HEK293 (cell line): ENCODE results near the gene LRRC4C.

Source experiments
- CTCF ChIA-PET: fragments of 350-600 bp; formaldehyde crosslinking; extraction: SDS; loops from one replicate; lab custom pipeline; 2021; ENCODE audit warnings: antibody characterized with exemption; lab: Yijun Ruan, JAX
- POLR2A ChIA-PET: fragments of 300-600 bp; formaldehyde crosslinking; extraction: SDS; loops from one replicate; lab custom pipeline; 2020; ENCODE audit warnings: antibody characterized with exemption, inconsistent platforms; lab: Yijun Ruan, JAX
- H3K27ac ChIP-seq: fragments of 200-500 bp; sonication (Bioruptor generic); 2 replicates; pipeline ENCODE4 v1.5.1; 2014; ENCODE audit warnings: low read depth, low read length, control low read depth, inconsistent platforms; ENCODE audit errors: extremely low read depth
- H3K36me3 ChIP-seq, 2 experiments: fragments of 200-500 bp in 1 of 2; sonication (Bioruptor generic) in 1 of 2; 1 replicate in 1 of 2; 2 replicates in 1 of 2; pipeline ENCODE4 v1.5.1; 2014 to 2017; ENCODE audit warnings: inconsistent platforms in 2 of 2, low read length in 2 of 2; ENCODE audit not compliant: control insufficient read depth in 2 of 2, insufficient read depth in 1 of 2
- H3K4me1 ChIP-seq: fragments of 200-500 bp; sonication (Bioruptor generic); 2 replicates; pipeline ENCODE4 v1.5.1; 2014; ENCODE audit warnings: mild to moderate bottlenecking, low read length, inconsistent platforms; ENCODE audit not compliant: control insufficient read depth, insufficient read depth
- H3K4me3 ChIP-seq: 2 replicates; pipeline ENCODE4 v1.5.1; 2011; ENCODE audit warnings: low read depth, mild to moderate bottlenecking, control low read depth, low read length, moderate library complexity
- H3K9me3 ChIP-seq: fragments of 200-500 bp; sonication (Bioruptor generic); 2 replicates; pipeline ENCODE4 v1.5.1; 2014; ENCODE audit warnings: low read depth, low read length, inconsistent platforms; ENCODE audit not compliant: control insufficient read depth, insufficient read depth
- KLF1 ChIP-seq: fragments of 450-650 bp; formaldehyde crosslinking; IDR thresholded peaks from 2 replicates; pipeline ENCODE4 v1.5.1; 2016; ENCODE audit warnings: missing biosample characterization, missing genetic modification characterization
- KLF10 ChIP-seq: fragments of 450-650 bp; IDR thresholded peaks from 2 replicates; pipeline ENCODE4 v1.5.1; 2018; ENCODE audit warnings: missing biosample characterization, mild to moderate bottlenecking, missing genetic modification characterization
- KLF7 ChIP-seq: fragments of 450-650 bp; formaldehyde crosslinking; IDR thresholded peaks from 2 replicates; pipeline ENCODE4 v1.5.1; 2016; ENCODE audit warnings: missing biosample characterization, missing genetic modification characterization, borderline replicate concordance
- REPIN1 ChIP-seq: fragments of 450-650 bp; formaldehyde crosslinking; IDR thresholded peaks from 2 replicates; pipeline ENCODE4 v1.5.1; 2017; ENCODE audit warnings: missing biosample characterization, missing genetic modification characterization, low read depth
- SALL2 ChIP-seq: fragments of 450-650 bp; formaldehyde crosslinking; IDR thresholded peaks from 2 replicates; pipeline ENCODE4 v1.5.0; 2017; ENCODE audit warnings: missing biosample characterization, mild to moderate bottlenecking, missing genetic modification characterization, borderline replicate concordance
- ZIC2 ChIP-seq: fragments of 450-650 bp; formaldehyde crosslinking; IDR thresholded peaks from 2 replicates; pipeline ENCODE4 v1.5.1; 2016; ENCODE audit warnings: missing biosample characterization, missing genetic modification characterization
- ZNF112 ChIP-seq: fragments of 450-650 bp; formaldehyde crosslinking; IDR thresholded peaks from 2 replicates; pipeline ENCODE4 v1.5.0; 2017; ENCODE audit warnings: missing biosample characterization, missing genetic modification characterization
- ZNF132 ChIP-seq: fragments of 450-650 bp; formaldehyde crosslinking; IDR thresholded peaks from 2 replicates; pipeline ENCODE4 v1.5.1; 2017; ENCODE audit warnings: missing biosample characterization, missing genetic modification characterization, borderline replicate concordance
- ZNF155 ChIP-seq: fragments of 450-650 bp; formaldehyde crosslinking; IDR thresholded peaks from 2 replicates; pipeline ENCODE4 v1.5.1; 2016; ENCODE audit warnings: missing biosample characterization, missing genetic modification characterization
- ZNF175 ChIP-seq: fragments of 450-650 bp; formaldehyde crosslinking; IDR thresholded peaks from 2 replicates; pipeline ENCODE4 v1.5.1; 2016; ENCODE audit warnings: missing biosample characterization, missing genetic modification characterization
- ZNF23 ChIP-seq: fragments of 450-650 bp; formaldehyde crosslinking; IDR thresholded peaks from 2 replicates; pipeline ENCODE4 v1.5.1; 2016; ENCODE audit warnings: missing biosample characterization, missing genetic modification characterization, borderline replicate concordance
- ZNF266 ChIP-seq: fragments of 450-650 bp; formaldehyde crosslinking; IDR thresholded peaks from 2 replicates; pipeline ENCODE4 v1.5.1; 2016; ENCODE audit warnings: missing biosample characterization, missing genetic modification characterization, low read depth
- ZNF302 ChIP-seq: fragments of 450-650 bp; formaldehyde crosslinking; IDR thresholded peaks from 2 replicates; pipeline ENCODE4 v1.5.1; 2016; ENCODE audit warnings: missing biosample characterization, missing genetic modification characterization, low read depth
- ZNF37A ChIP-seq: fragments of 450-650 bp; IDR thresholded peaks from 2 replicates; pipeline ENCODE4 v1.5.1; 2018; ENCODE audit warnings: missing biosample characterization, missing genetic modification characterization
- ZNF391 ChIP-seq: fragments of 450-650 bp; formaldehyde crosslinking; IDR thresholded peaks from 2 replicates; pipeline ENCODE4 v1.5.1; 2016; ENCODE audit warnings: low read depth, missing biosample characterization, missing genetic modification characterization, borderline replicate concordance
- ZNF416 ChIP-seq: fragments of 450-650 bp; formaldehyde crosslinking; IDR thresholded peaks from 2 replicates; pipeline ENCODE4 v1.5.1; 2016; ENCODE audit warnings: missing biosample characterization, missing genetic modification characterization
- ZNF423 ChIP-seq: fragments of 450-650 bp; formaldehyde crosslinking; IDR thresholded peaks from 2 replicates; pipeline ENCODE4 v1.5.1; 2016; ENCODE audit warnings: missing biosample characterization, missing genetic modification characterization
- ZNF521 ChIP-seq: fragments of 450-650 bp; formaldehyde crosslinking; IDR thresholded peaks from 2 replicates; pipeline ENCODE4 v1.5.1; 2017; ENCODE audit warnings: missing biosample characterization, mild to moderate bottlenecking, missing genetic modification characterization
- ZNF549 ChIP-seq: fragments of 450-650 bp; IDR thresholded peaks from 2 replicates; pipeline ENCODE4 v1.5.1; 2018; ENCODE audit warnings: missing biosample characterization, missing genetic modification characterization, mild to moderate bottlenecking, inconsistent platforms, moderate library complexity
- ZNF560 ChIP-seq: fragments of 450-650 bp; formaldehyde crosslinking; IDR thresholded peaks from 2 replicates; pipeline ENCODE4 v1.5.1; 2017; ENCODE audit warnings: missing biosample characterization, missing genetic modification characterization, borderline replicate concordance
- ZNF610 ChIP-seq: fragments of 450-650 bp; formaldehyde crosslinking; IDR thresholded peaks from 2 replicates; pipeline ENCODE4 v1.5.1; 2016; ENCODE audit warnings: missing biosample characterization, missing genetic modification characterization, borderline replicate concordance
- ZNF623 ChIP-seq: fragments of 450-650 bp; formaldehyde crosslinking; IDR thresholded peaks from 2 replicates; pipeline ENCODE4 v1.5.1; 2016; ENCODE audit warnings: missing biosample characterization, missing genetic modification characterization
- ZNF626 ChIP-seq: fragments of 450-650 bp; sonication (Bioruptor Pico); formaldehyde crosslinking; IDR thresholded peaks from 2 replicates; pipeline ENCODE4 v1.5.1; 2018; ENCODE audit warnings: missing biosample characterization, missing genetic modification characterization, inconsistent platforms
- ZNF701 ChIP-seq: fragments of 450-650 bp; formaldehyde crosslinking; IDR thresholded peaks from 2 replicates; pipeline ENCODE4 v1.5.1; 2016; ENCODE audit warnings: missing biosample characterization, missing genetic modification characterization
- ZNF747 ChIP-seq: fragments of 450-650 bp; formaldehyde crosslinking; IDR thresholded peaks from 2 replicates; pipeline ENCODE4 v1.5.1; 2016; ENCODE audit warnings: missing biosample characterization, missing genetic modification characterization
- ZNF76 ChIP-seq: fragments of 450-650 bp; formaldehyde crosslinking; IDR thresholded peaks from 2 replicates; pipeline ENCODE4; 2016; ENCODE audit warnings: low read depth, missing biosample characterization, missing genetic modification characterization, borderline replicate concordance
- ZNF792 ChIP-seq: fragments of 450-650 bp; formaldehyde crosslinking; IDR thresholded peaks from 2 replicates; pipeline ENCODE4 v1.5.1; 2016; ENCODE audit warnings: missing biosample characterization, missing genetic modification characterization
- TF ChIP-seq, protein P1 (sequence below): fragments of 450-650 bp; formaldehyde crosslinking; IDR thresholded peaks from 2 replicates; pipeline ENCODE4 v1.5.1; 2017; ENCODE audit warnings: missing biosample characterization, missing genetic modification characterization

LRRC4C gene

DNA sequence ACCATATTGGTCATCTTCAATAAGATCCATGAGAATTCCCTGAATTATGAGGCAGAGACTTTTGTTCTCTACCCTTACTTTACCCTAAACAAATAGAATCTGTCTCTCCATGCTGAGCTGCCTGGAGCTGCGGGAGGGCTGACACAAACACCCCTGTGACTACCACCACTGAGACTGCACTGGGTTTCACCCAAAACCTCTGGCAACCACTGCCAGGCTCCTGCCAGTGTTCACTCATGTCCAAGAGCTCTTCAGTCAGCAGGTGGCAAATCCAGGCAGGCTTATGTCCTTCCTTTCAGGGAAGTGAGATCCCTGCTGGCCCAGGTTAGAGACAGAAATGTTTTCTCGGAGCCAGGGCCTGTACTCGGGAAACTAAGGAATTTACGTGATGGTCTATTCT is 1105.3 kb downstream of the LRRC4C start (continued):
- TF ChIP-seq REPIN1 (tag by site-specific recombination) (no peak), ZNF302 (tag by site-specific recombination) (no peak), ZNF701 (tag by site-specific recombination) (no peak)
- TF ChIP-seq, all 188 proteins: peak for 0

DNA sequence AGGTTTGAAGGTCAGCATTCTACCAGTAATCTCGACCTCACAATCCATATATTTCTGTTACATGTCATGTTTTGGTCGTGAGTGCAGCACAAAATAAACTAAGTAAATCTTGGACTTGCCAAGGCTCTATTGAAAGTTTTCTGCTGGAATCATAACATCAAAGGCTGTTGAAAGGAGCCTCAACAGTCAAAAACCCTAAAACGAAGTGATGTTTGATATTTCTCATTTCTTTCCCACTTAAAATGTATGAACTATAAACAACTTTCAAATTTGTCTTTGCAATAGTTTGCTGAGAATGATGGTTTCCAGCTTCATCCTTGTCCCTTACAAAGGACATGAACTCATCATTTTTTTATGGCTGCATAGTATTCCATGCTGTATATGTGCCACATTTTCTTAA is 1118.5 kb downstream of the LRRC4C start:
- POLR2A ChIA-PET: no interaction called here
- CTCF ChIA-PET: no interaction called here
- no peaks in the 10 kb centered on the region for H3K9me3 ChIP-seq
- H3K27ac ChIP-seq: no peak overlapping the region
- H3K4me1 ChIP-seq: no peaks in the 10 kb centered on the region
- no peak overlapping the region for H3K4me3 ChIP-seq
- TF ChIP-seq ZNF391 (tag by site-specific recombination) (no peak), ZNF23 (tag by site-specific recombination) (no peak), KLF1 (tag by site-specific recombination) (no peak), ZNF37A (no peak), REPIN1 (tag by site-specific recombination) (no peak), KLF7 (no peak), ZNF423 (tag by site-specific recombination) (no peak), ZNF132 (tag by site-specific recombination) (no peak), ZNF416 (tag by site-specific recombination) (no peak), ZNF266 (tag by site-specific recombination) (no peak)
- TF ChIP-seq, protein P1, sequence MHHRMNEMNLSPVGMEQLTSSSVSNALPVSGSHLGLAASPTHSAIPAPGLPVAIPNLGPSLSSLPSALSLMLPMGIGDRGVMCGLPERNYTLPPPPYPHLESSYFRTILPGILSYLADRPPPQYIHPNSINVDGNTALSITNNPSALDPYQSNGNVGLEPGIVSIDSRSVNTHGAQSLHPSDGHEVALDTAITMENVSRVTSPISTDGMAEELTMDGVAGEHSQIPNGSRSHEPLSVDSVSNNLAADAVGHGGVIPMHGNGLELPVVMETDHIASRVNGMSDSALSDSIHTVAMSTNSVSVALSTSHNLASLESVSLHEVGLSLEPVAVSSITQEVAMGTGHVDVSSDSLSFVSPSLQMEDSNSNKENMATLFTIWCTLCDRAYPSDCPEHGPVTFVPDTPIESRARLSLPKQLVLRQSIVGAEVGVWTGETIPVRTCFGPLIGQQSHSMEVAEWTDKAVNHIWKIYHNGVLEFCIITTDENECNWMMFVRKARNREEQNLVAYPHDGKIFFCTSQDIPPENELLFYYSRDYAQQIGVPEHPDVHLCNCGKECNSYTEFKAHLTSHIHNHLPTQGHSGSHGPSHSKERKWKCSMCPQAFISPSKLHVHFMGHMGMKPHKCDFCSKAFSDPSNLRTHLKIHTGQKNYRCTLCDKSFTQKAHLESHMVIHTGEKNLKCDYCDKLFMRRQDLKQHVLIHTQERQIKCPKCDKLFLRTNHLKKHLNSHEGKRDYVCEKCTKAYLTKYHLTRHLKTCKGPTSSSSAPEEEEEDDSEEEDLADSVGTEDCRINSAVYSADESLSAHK (tag by site-specific recombination): no peak
- TF ChIP-seq, all 188 proteins: peak for 0
- no peaks in the 10 kb centered on the region for H3K36me3 ChIP-seq

DNA sequence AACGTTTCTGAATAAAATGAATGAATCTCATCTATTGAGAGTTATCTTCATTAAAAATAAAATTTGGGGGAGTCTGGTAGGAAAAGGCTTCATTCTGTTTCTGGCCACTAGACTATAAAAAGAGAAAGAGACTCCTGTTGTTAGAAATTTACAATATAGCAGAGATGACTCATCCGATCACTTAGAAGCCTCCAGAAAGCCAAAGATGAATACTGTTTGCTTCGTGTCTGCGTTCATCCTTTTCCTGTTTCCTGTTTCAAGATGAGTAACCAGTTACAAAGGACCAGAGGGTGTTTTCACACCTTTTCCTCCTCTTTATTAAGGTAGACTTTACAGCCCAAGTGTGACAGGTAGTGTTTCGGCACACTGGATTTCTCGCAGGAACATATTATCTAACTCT is 1120.7 kb downstream of the LRRC4C start:
- Histone ChIP-seq H3K27ac (no peak overlapping the region), H3K4me1 (no peaks in the 10 kb centered on the region), H3K9me3 (no peaks in the 10 kb centered on the region), H3K4me3 (no peak overlapping the region), H3K36me3 (no peaks in the 10 kb centered on the region)
- CTCF ChIA-PET: interaction anchor here (0.6 kb wide), 1 partner anchor 13 kb away, joined by 3 read pairs; no protein-coding TSS in a partner anchor
- POLR2A ChIA-PET: no interaction called here
- no peak for TF ChIP-seq ZNF521 (tag by site-specific recombination)
- TF ChIP-seq ZNF155 (tag by site-specific recombination): no peak
- TF ChIP-seq ZNF626 (tag by site-specific recombination): no peak
- TF ChIP-seq KLF10 (tag by site-specific recombination): no peak
- TF ChIP-seq ZNF792 (tag by site-specific recombination): no peak
- TF ChIP-seq ZNF175 (tag by site-specific recombination): no peak
- no peak for TF ChIP-seq ZNF76
- TF ChIP-seq SALL2 (tag by site-specific recombination): no peak
- no peak for TF ChIP-seq ZNF549 (tag by site-specific recombination)
- TF ChIP-seq ZNF112 (tag by site-specific recombination): no peak
- TF ChIP-seq ZIC2: no peak
- no peak for TF ChIP-seq ZNF747 (tag by site-specific recombination)
- TF ChIP-seq ZNF610 (tag by site-specific recombination): no peak
- TF ChIP-seq ZNF623 (tag by site-specific recombination): no peak
- TF ChIP-seq ZNF560 (tag by site-specific recombination): no peak
